ENCODE data around the gene MRPL53. TPM values are rescaled to one million over a fixed set of nuclear protein-coding genes. Genes with fewer than 3 reads are reported as not detected.

MRPL53 gene
- total and polyA plus RNA-seq, 2 donors from 2014 or later = 85.1 to 157 TPM

GRCh38 chr2:74495440-74495839, 23.0 kb upstream of the MRPL53 start:
- no peak for TF ChIP-seq CTCF (IDR thresholded peaks at IDR 0.05; ENCODE audit: borderline replicate concordance, extremely low read depth, insufficient read depth)
- Histone ChIP-seq H3K9me3 (ENCODE audit: control insufficient read depth in 2 of 3, insufficient read depth in 1 of 3, low read length in 3 of 3) (no peaks in the 10 kb centered on the region), H3K27ac (ENCODE audit: low read depth in 2 of 2, low read length in 2 of 2) (no peak overlapping the region), H3K4me1 (ENCODE audit: control insufficient read depth in 2 of 3, insufficient read depth in 2 of 3, low read depth in 1 of 3, low read length in 3 of 3) (peaks cover 0 to 16% (median 10%) of the 10 kb centered on the region in 3 donors), H3K9ac (ENCODE audit: low read length in 3 of 3) (no peak overlapping the region), H3K36me3 (ENCODE audit: control insufficient read depth in 2 of 3, insufficient read depth in 3 of 3, low read length in 3 of 3) (peaks cover 0 to 26% (median 24%) of the 10 kb centered on the region in 3 donors), H3K4me3 (ENCODE audit: low read length in 3 of 3) (no peak overlapping the region), H3K27me3 (ENCODE audit: control insufficient read depth, insufficient read depth, low read length) (peaks cover 6% of the 10 kb centered on the region)
- FAIRE-seq (no peak), DNase-seq (no peak)
- intact Hi-C loops (cut with DNase I) = no loop called here

GRCh38 chr2:74493546-74493945, 21.1 kb upstream of the MRPL53 start:
- Histone ChIP-seq H3K36me3 (ENCODE audit: control insufficient read depth in 2 of 3, insufficient read depth in 3 of 3, low read length in 3 of 3) (peaks cover 0 to 30% (median 24%) of the 10 kb centered on the region in 3 donors), H3K27ac (ENCODE audit: low read depth in 2 of 2, low read length in 2 of 2) (no peak overlapping the region), H3K9me3 (ENCODE audit: control insufficient read depth in 2 of 3, insufficient read depth in 1 of 3, low read length in 3 of 3) (no peaks in the 10 kb centered on the region), H3K9ac (ENCODE audit: low read length in 3 of 3) (no peak overlapping the region), H3K4me1 (ENCODE audit: control insufficient read depth in 2 of 3, insufficient read depth in 2 of 3, low read depth in 1 of 3, low read length in 3 of 3) (peaks cover 0 to 8% (median 6%) of the 10 kb centered on the region in 3 donors), H3K4me3 (ENCODE audit: low read length in 3 of 3) (no peak overlapping the region), H3K27me3 (ENCODE audit: control insufficient read depth, insufficient read depth, low read length) (peaks cover 5% of the 10 kb centered on the region)
- TF ChIP-seq CTCF (IDR thresholded peaks at IDR 0.05; ENCODE audit: borderline replicate concordance, extremely low read depth, insufficient read depth) = no peak
- FAIRE-seq = no peak
- DNase-seq = no peak
- intact Hi-C loops (cut with DNase I) = no loop called here

DNA sequence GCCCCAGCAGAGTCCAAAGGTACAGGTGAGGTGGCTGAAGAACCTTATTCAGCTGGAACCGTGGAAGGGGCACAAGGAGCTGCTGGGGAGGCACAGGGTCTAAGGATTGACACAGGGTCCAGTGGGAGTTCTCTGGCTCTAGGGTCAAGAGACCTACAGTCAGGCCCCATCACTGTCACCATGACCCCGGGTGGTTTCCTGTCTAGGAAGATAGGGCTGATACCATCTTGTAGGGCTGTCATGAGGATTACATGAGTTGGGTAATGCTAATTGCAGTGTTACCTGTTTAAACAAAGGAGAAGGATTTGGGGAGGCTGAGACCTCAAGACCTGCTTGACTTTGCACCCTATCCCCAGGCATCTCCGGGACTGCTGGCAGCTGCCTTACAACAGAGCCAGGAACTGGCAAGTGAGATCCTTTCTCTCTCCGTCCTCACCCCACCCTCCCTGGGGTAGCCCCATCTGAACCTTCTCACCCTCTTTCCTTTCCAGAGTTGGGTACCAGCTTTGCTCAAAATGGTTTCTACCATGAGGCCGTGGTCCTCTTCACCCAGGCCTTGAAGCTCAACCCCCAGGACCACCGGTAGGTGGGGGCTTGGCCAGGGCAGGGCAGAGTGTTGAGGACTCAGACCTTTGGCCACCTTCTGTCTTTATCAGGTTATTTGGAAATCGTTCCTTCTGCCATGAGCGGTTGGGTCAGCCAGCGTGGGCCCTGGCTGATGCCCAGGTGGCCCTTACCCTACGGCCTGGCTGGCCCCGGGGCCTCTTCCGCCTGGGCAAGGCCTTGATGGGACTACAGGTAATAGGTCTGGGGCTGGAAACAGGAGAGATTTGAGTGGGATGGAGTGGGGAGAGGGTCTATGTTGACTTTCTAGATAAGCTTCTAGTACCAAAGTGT, 19.4 kb upstream of the MRPL53 start:
- Histone ChIP-seq H3K4me3 (ENCODE audit: low read length in 3 of 3) (no peak overlapping the region), H3K27ac (ENCODE audit: low read depth in 2 of 2, low read length in 2 of 2) (no peak overlapping the region), H3K9me3 (ENCODE audit: control insufficient read depth in 2 of 3, insufficient read depth in 1 of 3, low read length in 3 of 3) (no peaks in the 10 kb centered on the region), H3K36me3 (ENCODE audit: control insufficient read depth in 2 of 3, insufficient read depth in 3 of 3, low read length in 3 of 3) (peaks cover 0 to 30% (median 24%) of the 10 kb centered on the region in 3 donors), H3K4me1 (ENCODE audit: control insufficient read depth in 2 of 3, insufficient read depth in 2 of 3, low read depth in 1 of 3, low read length in 3 of 3) (no peaks in the 10 kb centered on the region), H3K9ac (ENCODE audit: low read length in 3 of 3) (no peak overlapping the region), H3K27me3 (ENCODE audit: control insufficient read depth, insufficient read depth, low read length) (no peaks in the 10 kb centered on the region)
- no peak for FAIRE-seq
- peak in 1 of 5 donors; percentile 12 for DNase-seq
- intact Hi-C loops (cut with DNase I) = no loop called here
- TF ChIP-seq CTCF (IDR thresholded peaks at IDR 0.05; ENCODE audit: borderline replicate concordance, extremely low read depth, insufficient read depth) = no peak

Data from kidney (tissue), 14 donors.